HG03439 (cell line): Measurements from ENCODE around the gene PGAP2.

ENCODE experiments used
- ATAC-seq: cut with Tn5 transposase; IDR thresholded peaks from one replicate; pipeline ENCODE4 v1.9.1; 2021; ENCODE audit warnings: mild to moderate bottlenecking, moderate library complexity; ENCODE audit not compliant: unreplicated experiment

PGAP2 gene

DNA sequence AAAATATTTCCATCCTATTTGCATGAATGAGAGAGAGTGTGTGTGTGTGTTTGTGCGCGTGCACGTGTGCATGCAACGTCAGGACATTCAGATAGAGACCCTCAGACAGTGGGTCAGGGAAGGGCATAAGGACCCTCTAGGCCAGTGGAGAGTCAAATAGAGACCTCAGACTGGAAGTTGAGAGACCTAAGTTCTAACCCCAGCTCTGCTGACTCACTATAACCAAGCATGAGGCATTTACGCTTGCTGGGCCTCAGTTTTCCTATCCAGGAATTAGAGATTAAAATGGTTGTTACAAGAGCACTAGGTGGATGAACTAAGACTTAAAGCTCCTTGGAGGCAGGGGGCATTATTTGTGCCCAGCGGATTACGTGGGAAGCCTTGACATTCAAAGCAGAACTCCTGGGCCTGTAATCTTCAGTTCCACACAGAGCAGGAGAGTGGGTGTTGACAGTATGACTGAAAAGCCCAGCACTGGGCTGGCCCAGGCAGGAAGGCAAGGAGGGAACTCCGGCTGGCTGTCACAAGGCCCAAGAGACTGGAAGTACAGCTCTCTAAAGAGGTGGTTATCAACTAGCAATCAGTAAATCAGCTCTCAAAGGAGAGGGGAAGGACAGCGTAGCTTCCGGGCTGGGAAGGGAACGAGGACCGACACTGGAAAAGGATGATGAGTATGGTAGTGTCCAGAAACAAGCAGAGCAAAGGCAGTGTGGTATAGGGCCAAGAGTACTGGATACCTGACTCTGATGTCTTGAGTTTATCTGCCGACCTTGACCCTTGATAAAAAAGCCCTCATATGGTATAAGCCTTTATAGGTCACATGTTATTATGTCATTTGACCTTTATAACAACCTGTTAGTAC is 23.2 kb downstream of the PGAP2 start:
- ATAC-seq = no peak

DNA sequence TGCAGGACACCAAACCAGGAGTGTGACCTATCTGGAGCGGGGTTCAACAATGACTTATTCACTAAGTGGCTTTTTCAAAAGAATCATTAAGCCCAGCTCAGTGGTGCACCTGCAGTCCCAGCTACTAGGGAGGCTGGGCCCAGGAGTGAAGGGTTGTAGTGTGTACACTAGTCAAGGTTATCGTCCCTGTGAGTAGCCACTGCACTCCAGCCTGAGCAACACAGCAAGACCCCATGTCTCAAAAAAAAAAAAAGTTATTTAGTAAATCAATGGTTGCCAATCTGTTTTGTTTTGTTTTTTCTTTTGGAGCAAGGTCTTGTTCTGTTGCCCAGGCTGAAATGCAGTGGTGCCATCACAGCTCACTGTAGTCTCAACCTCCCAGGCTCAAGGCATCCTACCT is 24.5 kb downstream of the PGAP2 start:
- ATAC-seq = no peak

DNA sequence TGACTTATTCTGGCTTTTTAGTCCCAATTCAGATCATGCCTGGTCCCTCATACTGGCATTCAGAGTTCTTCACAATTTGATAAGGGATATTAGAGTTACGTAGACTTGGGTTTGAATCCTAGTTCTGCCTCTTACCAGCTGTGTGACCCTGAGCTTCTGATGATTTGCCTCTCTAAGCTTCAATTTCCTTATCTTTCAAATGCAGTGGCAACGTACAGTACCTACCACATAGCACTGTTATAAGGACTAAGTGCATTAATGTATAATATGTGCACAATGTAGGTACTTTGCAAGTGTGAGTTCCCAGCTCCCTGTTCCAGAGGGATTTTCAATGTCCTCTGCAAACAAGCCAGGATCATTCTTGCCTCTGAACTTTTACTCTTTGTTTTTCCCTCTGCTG is 25.1 kb downstream of the PGAP2 start:
- ATAC-seq = no peak

DNA sequence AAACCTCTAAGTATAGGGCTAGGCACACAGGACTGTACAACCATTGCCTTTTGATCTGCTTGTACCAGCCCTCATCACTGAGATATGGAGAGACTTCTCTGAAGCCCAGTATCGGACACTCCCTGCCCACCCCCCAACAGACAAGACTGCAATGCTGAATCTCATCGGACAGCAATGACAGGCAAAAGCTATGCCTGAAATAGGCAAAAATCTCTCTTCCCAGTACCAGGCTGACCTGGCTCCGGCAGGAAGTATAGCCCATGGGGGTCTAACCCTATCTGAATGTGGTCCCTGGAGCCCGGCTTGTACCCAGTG is 25.9 kb downstream of the PGAP2 start:
- no peak for ATAC-seq

DNA sequence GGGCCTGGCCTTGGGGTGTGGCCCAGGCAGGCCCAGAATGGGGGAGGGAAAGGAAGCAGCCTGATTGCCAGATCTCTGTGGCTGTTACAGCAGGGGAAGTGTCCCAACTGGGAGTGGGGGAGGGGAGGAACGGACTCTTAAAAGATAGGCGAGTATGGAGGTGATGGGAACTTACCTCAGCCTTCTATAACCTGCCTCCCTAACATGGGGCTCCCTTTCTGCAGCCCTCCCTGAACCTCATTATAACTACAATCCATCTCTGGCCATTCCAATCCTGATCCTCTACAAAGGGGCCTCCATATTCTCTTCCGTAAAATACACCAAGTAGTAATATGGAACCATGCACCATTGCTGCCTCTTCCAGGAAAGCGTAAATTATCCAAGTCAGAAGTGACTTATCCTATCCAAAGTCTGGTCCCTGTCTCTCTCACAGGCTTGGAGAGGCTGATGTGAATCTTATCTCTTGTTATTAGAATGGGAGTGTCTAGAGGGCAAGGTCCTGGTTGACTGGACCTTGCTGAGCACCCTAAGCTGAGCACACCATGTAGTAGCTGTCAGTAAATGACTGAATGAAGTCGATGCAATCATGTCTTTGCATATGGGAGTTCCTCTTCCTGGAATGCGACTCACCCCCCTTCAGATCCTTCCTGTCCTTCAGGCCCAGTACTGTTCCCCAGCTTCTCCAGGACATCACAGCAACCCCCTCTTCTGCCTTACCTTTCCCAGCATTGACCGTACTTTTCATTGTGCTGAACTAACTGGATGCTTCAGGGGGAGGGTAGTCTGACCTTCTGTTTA is 26.5 kb downstream of the PGAP2 start:
- no peak for ATAC-seq

DNA sequence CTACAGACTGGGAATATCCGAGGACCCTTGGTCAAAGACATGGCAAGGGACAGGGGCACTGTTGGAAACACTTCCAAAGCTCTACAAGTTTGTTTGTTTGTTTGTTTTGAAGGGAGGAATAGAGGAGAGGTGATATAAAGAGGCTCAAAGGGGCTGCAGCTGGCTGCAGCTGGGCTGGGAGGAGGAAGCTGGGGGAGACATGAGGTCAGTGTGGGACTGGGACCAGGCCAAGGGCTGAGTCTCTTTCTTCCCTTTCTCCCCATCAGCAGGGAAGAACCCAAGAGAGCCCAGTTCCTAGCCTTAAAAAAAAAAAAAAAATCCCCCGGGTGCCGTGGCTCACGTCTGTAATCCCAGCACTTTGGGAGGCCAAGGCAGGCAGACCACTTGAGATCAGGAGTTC is 27.4 kb downstream of the PGAP2 start:
- ATAC-seq = no peak

DNA sequence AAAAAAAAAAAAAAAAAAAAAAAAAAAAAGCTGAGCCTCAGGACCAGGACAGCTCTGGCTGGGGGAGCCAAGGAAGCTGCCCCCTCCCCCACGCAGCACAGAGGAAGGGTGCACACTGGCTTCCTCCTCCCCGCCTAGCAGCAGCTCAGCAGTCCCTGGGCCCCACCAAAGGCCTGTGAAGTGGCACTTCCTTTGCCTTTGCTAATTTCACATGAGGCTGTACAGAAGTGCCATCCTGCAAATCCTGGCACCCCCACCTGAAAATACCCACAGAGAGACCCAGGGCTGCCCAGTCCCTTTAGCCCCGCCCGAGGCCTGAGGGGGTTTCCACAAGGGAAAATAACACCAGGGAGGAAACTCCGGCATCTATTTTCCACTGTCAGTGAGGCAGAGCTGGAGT is 28.5 kb downstream of the PGAP2 start:
- no peak for ATAC-seq

DNA sequence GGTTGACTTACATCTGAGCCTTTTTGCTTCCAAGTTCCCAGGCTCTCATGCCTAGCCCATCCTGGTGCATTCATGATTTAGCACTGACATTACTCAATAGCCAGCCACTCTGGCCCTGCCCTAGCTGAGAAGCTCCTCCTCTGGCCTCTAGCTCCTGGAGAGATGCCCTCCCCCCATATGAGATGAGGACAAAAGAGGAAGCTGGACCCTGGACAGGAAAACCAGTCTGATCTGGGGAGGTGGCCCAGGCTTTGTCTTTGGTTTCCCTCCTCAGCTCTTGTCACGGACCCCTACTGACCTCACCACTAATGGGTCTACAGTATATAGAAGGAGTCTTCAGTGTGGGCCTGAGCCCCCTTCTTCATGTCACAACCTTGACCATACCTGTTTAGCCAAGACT is 29.4 kb downstream of the PGAP2 start:
- no peak for ATAC-seq

DNA sequence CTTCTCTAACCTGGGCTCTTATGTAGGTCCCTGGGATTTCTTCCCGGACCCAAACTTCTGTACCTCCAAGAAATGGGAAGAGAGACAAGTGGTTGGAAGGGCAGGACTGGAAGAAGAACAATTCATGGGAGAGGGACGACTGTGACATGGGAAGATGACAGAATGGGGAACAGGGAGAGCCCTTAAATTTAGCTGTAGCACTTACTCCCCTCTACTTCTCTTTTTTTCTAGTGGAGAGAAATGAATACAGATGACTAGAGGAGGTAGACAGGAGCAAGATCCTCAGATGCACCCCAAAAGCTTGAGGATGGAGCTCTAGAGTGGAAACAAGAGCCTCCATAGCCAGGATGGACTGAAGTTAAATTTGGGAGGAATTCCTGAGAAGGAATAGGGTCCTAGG is 30.1 kb downstream of the PGAP2 start:
- no peak for ATAC-seq

DNA sequence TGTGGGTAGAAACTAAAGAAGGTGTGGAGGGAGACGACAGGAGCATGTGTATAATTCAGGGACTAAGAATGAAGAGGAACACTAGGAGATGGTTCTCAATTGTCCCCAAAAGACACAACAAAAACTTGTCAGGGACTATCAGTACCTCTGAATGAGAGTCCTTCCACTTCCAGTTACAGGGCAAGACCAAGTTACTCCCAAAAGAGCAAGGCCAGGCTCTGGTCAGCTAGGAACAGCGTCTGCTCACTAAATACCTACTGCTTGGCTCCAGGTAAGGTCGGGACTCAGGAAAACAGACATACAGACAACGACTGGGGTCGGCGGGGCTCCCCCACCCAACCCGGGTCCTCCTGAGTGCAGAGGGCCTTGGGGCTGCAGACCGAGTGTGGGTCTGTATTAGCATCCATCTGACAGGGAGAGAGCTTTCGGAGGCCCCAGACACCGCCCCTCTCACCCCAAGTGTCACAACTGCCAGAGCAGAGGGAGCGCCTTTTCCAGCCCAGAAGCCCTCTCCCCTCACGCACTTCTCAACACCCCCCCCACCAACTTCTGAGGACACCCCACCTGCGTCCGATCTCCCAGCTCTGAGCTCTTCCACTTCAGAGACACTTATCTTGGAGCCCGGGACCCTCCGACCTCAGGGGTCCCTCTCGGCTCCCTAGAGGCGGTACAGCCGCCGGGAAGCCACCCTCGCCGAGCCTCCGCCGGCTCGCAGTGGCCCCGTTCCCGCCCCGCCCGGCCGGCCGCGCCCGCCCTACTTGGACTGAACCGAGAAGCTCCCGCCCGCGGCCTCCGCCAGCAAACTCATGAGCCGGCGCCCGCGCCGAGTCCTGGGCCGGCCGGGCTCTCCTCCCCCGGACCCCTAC is 31.9 kb downstream of the PGAP2 start:
- ATAC-seq = no peak

DNA sequence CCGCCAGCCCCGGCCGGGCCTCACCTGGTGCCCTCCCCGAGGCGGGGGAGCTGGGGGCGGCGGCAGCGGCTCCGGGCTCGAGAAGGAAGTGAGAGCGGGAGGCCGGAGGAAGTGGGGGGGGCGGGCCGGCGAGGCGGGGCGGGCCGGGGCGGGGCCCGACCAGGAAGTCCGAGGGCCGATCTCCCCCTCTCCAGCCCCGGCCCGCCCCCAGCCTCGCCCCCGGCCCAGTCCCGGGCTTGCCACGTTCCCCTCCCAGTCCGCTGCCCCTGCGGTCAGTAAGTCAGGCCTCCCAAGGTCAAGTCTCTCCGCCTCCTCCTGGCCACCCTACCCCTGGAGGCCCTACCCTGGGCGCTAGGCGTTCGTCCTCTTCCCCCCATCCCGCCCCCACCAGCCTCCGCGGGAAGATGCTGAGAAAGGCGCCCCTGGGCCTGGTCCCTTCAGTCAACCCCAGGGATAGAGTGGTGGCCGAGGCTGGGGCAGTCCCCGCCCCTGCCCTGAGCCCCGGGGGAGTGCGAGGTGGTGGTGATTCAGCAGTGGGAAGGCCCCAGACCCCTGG is 32.6 kb downstream of the PGAP2 start, which contains the start of gene RHOG:
Gene RHOG, minus strand, starts transcription at position 90 of the 556 bp plus-strand sequence. CDS start 12,821 bp downstream, outside the sequence.
- ATAC-seq = peak; percentile 59

DNA sequence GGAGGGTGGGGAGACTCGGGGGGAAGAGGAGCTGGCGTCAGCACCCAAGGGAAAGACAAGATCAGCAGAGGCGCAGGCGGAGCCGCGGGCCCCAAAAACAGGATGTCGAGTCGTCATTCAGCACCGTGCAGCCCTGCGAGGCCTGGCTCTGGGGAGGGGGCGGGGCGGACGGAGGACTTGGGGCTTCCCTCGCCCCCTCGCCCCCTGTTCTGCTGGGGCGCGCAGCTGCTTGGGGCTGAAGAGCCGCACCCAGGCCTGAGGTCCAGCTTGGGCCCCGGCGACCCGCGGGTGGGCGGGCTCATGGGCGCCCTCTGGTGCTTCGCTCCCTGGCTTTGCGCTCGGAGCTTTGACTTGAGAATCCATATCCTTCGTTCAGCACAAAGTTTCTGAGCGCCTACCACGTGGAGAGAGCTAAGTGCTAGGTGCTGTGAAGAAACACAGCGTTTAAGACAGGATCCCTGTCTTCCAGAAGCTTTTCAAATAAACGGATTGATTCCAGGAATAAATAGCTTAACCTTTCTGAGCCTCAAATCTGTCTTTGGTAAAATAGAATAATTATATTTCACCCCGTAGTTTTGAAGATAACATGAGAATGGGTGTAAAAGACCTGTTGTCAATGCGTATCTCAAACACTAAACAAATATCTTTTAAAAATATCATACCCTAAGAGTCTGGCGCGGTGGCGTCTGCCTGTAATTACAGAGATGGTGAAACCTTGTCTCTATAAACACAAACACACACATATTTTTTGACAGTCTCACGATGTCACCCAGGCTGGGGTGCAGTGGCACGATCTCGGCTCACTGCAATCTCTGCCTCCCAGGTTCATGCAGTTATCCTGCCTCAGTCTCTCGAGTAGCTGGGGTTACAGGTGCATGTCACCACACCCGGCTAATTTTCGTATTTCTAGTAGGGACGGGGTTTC is 33.3 kb downstream of the PGAP2 start:
- ATAC-seq = peak; percentile 59

DNA sequence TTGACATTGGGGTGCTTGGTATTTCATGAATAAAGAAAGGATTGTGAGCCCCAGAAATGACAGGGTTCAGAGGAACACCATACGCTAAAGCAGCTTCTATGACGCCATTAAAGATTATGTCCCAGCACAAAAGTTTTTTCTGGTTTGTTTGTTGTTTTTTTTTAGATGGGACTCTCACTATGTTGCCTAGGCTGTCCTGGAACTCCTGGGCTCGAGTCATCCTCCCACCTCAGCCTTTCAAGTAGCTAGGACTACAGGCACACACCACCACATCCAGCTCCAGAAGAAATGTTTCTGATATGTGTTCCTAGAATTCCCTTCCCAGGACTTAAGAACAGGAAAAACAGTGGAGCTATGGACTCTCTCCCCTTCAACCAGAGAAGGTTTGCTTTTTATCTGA is 35.0 kb downstream of the PGAP2 start:
- ATAC-seq = no peak

DNA sequence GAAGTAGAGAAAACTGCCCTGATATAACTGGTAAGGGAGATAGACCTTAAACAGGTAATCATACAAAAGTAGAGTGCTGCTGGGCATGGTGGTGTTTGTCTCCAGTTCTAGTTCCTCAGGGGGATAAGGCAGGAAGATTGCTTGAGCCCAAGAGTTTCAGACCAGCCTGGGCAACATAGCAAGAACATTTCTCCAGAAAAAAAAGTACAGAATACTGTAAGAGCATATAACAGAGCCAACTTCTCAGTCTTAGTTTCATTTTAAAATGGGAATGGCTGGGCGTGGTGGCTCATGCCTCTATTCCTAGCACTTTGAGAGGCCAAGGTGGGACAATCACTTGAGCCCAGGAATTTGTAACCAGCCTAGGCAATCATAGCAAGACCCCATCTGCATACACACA is 36.9 kb downstream of the PGAP2 start:
- ATAC-seq = no peak

DNA sequence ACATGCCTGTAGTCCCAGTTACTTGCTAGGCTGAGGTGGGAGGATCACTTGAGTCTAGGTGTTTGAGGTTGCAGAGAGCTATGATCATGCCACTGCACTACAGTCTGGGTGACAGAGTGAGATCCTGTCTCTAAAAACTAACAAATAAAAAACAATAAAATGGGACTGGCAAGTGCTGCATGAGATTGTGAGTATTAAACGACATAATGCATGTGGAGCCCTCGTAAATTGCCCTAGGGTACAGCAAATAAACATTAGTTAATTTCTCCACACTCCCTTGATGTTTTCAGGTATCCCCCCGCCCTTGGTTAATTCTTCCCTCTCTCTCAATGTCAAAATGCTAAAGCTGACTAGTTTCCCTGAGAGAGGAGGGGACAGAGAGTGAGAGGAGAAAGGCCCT is 37.3 kb downstream of the PGAP2 start:
- ATAC-seq = no peak

DNA sequence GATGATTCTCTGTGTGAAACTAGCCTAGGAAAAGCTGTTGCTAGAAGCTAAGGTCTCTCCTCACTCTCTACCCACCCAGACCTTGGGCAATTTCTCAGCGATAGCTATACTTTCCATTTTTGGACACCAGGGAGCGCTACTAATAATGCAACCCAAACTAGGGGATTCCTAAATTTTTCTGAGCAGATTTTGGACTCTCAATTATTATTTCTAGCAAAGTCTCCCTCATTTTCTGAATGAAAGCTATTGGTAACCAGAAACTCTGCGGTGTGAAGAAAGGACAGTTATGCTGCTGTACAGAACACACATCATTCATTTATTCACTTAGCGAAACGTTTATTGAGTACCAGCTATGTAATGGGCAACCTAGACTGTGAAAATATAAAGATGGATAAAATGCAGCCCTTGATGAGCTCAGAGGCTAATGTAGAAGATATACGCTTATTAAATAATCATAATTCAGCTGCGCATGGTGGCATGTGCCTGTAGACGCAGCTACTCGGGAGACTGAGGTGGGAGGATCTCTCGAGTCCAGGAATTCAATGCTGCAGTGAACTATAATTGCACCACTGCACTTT is 41.0 kb downstream of the PGAP2 start:
- ATAC-seq = peak; percentile 46

DNA sequence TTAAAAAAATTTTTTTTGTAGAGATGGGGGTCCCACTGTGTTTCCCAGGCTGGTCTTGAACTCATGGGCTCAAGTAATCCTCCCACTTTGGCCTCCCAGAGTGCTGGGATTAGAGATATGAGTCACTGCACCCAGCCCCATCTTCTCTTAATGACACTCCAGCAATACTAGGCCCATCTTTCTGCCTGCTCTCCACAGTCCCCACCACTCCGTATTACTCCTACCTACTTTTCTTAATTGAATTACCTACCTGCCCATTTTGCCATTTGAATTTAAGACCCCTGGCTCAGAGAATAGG is 45.1 kb downstream of the PGAP2 start:
- no peak for ATAC-seq

DNA sequence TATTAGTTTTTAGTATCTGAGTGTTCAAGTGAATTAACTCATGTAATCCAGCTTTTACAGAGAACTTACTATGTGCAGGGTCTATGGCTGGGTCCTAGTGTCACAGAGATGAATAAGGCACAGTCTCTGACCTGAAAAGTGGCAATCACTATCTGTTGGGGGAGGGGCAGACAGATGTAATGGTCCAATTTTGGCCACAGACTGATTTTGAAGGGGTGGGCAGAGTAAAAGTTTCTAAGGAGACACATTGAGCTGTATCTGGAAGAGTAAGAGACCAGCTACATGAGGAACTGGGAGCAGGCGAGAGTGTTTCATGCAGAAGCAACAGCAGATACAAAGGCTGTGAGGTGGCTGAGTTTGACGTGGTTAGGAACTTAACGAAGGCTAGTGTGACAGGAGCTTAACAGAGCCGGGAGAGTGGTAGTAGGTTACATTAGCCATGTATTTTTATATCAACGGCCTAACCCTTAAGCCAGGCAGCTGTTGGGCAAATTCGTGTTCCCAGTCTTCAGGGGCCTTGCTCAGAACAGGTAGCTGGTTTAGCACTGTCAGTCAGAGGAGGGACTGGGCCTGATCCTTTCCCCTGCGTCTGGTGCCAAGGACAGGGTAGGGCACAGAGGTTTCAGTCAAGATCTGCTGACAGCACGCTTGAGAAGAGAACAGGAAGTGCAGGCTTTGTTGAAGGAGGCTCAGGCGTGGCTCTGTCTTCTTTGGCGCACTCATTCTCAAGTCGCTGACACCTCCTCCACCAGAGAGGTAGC is 45.7 kb downstream of the PGAP2 start:
- peak; percentile 26 for ATAC-seq

DNA sequence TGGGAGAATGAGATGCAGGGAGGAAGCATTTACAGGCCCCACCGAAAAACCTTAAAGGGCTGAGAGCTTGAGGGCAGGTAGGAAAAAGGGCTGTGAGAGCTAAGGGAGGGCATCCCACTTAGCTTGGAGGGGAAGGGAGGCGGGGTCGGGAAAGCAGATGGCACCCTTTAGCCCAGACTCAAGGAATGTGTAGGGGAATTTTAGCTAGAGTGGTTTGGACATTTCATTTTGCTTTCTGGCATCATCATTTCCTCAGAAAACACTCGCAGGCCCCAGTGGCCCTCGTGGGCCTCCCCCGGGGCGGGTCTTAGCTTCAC is 46.3 kb downstream of the PGAP2 start:
- no peak for ATAC-seq
